HEK293 (cell line): ENCODE results near the gene SYNDIG1.

Experiments used
- CTCF ChIA-PET: fragments of 350-600 bp; formaldehyde crosslinking; extraction: SDS; loops from one replicate; lab custom pipeline; 2021; ENCODE audit warnings: antibody characterized with exemption; lab: Yijun Ruan, JAX
- POLR2A ChIA-PET: fragments of 300-600 bp; formaldehyde crosslinking; extraction: SDS; loops from one replicate; lab custom pipeline; 2020; ENCODE audit warnings: antibody characterized with exemption, inconsistent platforms; lab: Yijun Ruan, JAX
- H3K27ac ChIP-seq: fragments of 200-500 bp; sonication (Bioruptor generic); 2 replicates; pipeline ENCODE4 v1.5.1; 2014; ENCODE audit warnings: low read depth, low read length, control low read depth, inconsistent platforms; ENCODE audit errors: extremely low read depth
- H3K36me3 ChIP-seq, 2 experiments: fragments of 200-500 bp in 1 of 2; sonication (Bioruptor generic) in 1 of 2; 1 replicate in 1 of 2; 2 replicates in 1 of 2; pipeline ENCODE4 v1.5.1; 2014 to 2017; ENCODE audit warnings: inconsistent platforms in 2 of 2, low read length in 2 of 2; ENCODE audit not compliant: control insufficient read depth in 2 of 2, insufficient read depth in 1 of 2
- H3K4me1 ChIP-seq: fragments of 200-500 bp; sonication (Bioruptor generic); 2 replicates; pipeline ENCODE4 v1.5.1; 2014; ENCODE audit warnings: mild to moderate bottlenecking, low read length, inconsistent platforms; ENCODE audit not compliant: control insufficient read depth, insufficient read depth
- H3K4me3 ChIP-seq: 2 replicates; pipeline ENCODE4 v1.5.1; 2011; ENCODE audit warnings: low read depth, mild to moderate bottlenecking, control low read depth, low read length, moderate library complexity
- H3K9me3 ChIP-seq: fragments of 200-500 bp; sonication (Bioruptor generic); 2 replicates; pipeline ENCODE4 v1.5.1; 2014; ENCODE audit warnings: low read depth, low read length, inconsistent platforms; ENCODE audit not compliant: control insufficient read depth, insufficient read depth
- IKZF3 ChIP-seq: fragments of 450-650 bp; IDR thresholded peaks from 2 replicates; pipeline ENCODE4 v1.5.0; 2018; ENCODE audit warnings: missing biosample characterization, mild to moderate bottlenecking, missing genetic modification characterization, moderate library complexity
- SCRT1 ChIP-seq: fragments of 450-650 bp; formaldehyde crosslinking; IDR thresholded peaks from 2 replicates; pipeline ENCODE4 v1.5.1; 2016; ENCODE audit warnings: missing biosample characterization, missing genetic modification characterization, borderline replicate concordance
- ZBTB11 ChIP-seq: fragments of 450-650 bp; formaldehyde crosslinking; conservative IDR thresholded peaks from 2 replicates; pipeline ENCODE4 v1.5.1; 2016; ENCODE audit warnings: low read depth, missing biosample characterization, missing genetic modification characterization
- ZBTB6 ChIP-seq: fragments of 450-650 bp; formaldehyde crosslinking; IDR thresholded peaks from 2 replicates; pipeline ENCODE4 v1.5.1; 2017; ENCODE audit warnings: missing biosample characterization, missing genetic modification characterization
- ZFP41 ChIP-seq: fragments of 450-650 bp; formaldehyde crosslinking; IDR thresholded peaks from 2 replicates; pipeline ENCODE4 v1.5.1; 2016; ENCODE audit warnings: missing biosample characterization, missing genetic modification characterization, borderline replicate concordance
- ZIC2 ChIP-seq: fragments of 450-650 bp; formaldehyde crosslinking; IDR thresholded peaks from 2 replicates; pipeline ENCODE4 v1.5.1; 2016; ENCODE audit warnings: missing biosample characterization, missing genetic modification characterization
- ZNF280D ChIP-seq: fragments of 450-650 bp; formaldehyde crosslinking; IDR thresholded peaks from 2 replicates; pipeline ENCODE4 v1.5.1; 2016; ENCODE audit warnings: missing biosample characterization, missing genetic modification characterization
- ZNF366 ChIP-seq: fragments of 450-650 bp; formaldehyde crosslinking; conservative IDR thresholded peaks from 2 replicates; pipeline ENCODE4 v1.5.1; 2016; ENCODE audit warnings: missing biosample characterization, missing genetic modification characterization
- ZNF501 ChIP-seq: fragments of 450-650 bp; formaldehyde crosslinking; IDR thresholded peaks from 2 replicates; pipeline ENCODE4 v1.5.1; 2016; ENCODE audit warnings: missing biosample characterization, missing genetic modification characterization
- ZNF585B ChIP-seq: fragments of 450-650 bp; formaldehyde crosslinking; IDR thresholded peaks from 2 replicates; pipeline ENCODE4 v1.5.1; 2016; ENCODE audit warnings: missing biosample characterization, missing genetic modification characterization
- ZNF596 ChIP-seq: fragments of 450-650 bp; IDR thresholded peaks from 2 replicates; pipeline ENCODE4 v1.5.0; 2018; ENCODE audit warnings: missing biosample characterization, mild to moderate bottlenecking, missing genetic modification characterization, moderate library complexity
- ZNF621 ChIP-seq: fragments of 450-650 bp; formaldehyde crosslinking; IDR thresholded peaks from 2 replicates; pipeline ENCODE4 v1.5.1; 2017; ENCODE audit warnings: missing biosample characterization, missing genetic modification characterization
- ZNF623 ChIP-seq: fragments of 450-650 bp; formaldehyde crosslinking; IDR thresholded peaks from 2 replicates; pipeline ENCODE4 v1.5.1; 2016; ENCODE audit warnings: missing biosample characterization, missing genetic modification characterization
- ZNF626 ChIP-seq: fragments of 450-650 bp; sonication (Bioruptor Pico); formaldehyde crosslinking; IDR thresholded peaks from 2 replicates; pipeline ENCODE4 v1.5.1; 2018; ENCODE audit warnings: missing biosample characterization, missing genetic modification characterization, inconsistent platforms
- ZNF660 ChIP-seq: fragments of 450-650 bp; IDR thresholded peaks from 2 replicates; pipeline ENCODE4 v1.5.1; 2018; ENCODE audit warnings: missing biosample characterization, mild to moderate bottlenecking, missing genetic modification characterization
- ZNF830 ChIP-seq: fragments of 450-650 bp; IDR thresholded peaks from 2 replicates; pipeline ENCODE4 v1.5.0; 2018; ENCODE audit warnings: missing biosample characterization, missing genetic modification characterization, low read depth, mild to moderate bottlenecking, moderate library complexity
- ZSCAN16 ChIP-seq: fragments of 450-650 bp; formaldehyde crosslinking; IDR thresholded peaks from 2 replicates; pipeline ENCODE4 v1.5.1; 2016; ENCODE audit warnings: missing biosample characterization, missing genetic modification characterization
- ZSCAN30 ChIP-seq: fragments of 450-650 bp; IDR thresholded peaks from 2 replicates; pipeline ENCODE4 v1.5.1; 2018; ENCODE audit warnings: missing biosample characterization, mild to moderate bottlenecking, missing genetic modification characterization, moderate library complexity
- ZSCAN5A ChIP-seq: fragments of 450-650 bp; formaldehyde crosslinking; IDR thresholded peaks from 2 replicates; pipeline ENCODE4 v1.5.1; 2016; ENCODE audit warnings: missing biosample characterization, missing genetic modification characterization

Gene SYNDIG1

GRCh38 chr20:24422091-24422760 lies 47.2 kb upstream of the SYNDIG1 start (continued):
- TF ChIP-seq ZBTB11 (tag by site-specific recombination), result no peak
- TF ChIP-seq ZFP41, result no peak
- no peak for TF ChIP-seq ZSCAN5A (tag by site-specific recombination)
- TF ChIP-seq IKZF3 (tag by site-specific recombination), result no peak
- no peak for TF ChIP-seq ZSCAN16
- TF ChIP-seq ZNF585B (tag by site-specific recombination), result no peak
- no peak for TF ChIP-seq ZBTB6 (tag by site-specific recombination)

- no peak overlapping the region for H3K27ac ChIP-seq
- H3K4me3 ChIP-seq, result no peak overlapping the region
- no peaks in the 10 kb centered on the region for H3K4me1 ChIP-seq
- no peaks in the 10 kb centered on the region for H3K36me3 ChIP-seq
- CTCF ChIA-PET, result no interaction called here
- TF ChIP-seq ZNF626 (no peak), SCRT1 (tag by site-specific recombination) (no peak), ZNF280D (tag by site-specific recombination) (no peak), ZSCAN30 (no peak), ZSCAN5A (tag by site-specific recombination) (no peak), ZBTB11 (tag by site-specific recombination) (no peak), ZNF660 (tag by site-specific recombination) (no peak), ZIC2 (tag by site-specific recombination) (no peak), ZNF623 (tag by site-specific recombination) (no peak), ZNF596 (tag by site-specific recombination) (no peak), ZFP41 (no peak), ZNF621 (tag by site-specific recombination) (no peak), ZNF501 (no peak), ZNF830 (no peak), ZNF366 (tag by site-specific recombination) (no peak)
- TF ChIP-seq, all 188 proteins: peak for 0
- POLR2A ChIA-PET, result no interaction called here
- no peaks in the 10 kb centered on the region for H3K9me3 ChIP-seq
Observed at GRCh38 chr20:24423390-24424313, 45.8 kb upstream of the SYNDIG1 start.
